H9 (cell line): ENCODE measurements around the gene PCGF3. TPM values are rescaled to one million over a fixed set of nuclear protein-coding genes. Genes with fewer than 3 reads are reported as not detected.

Source experiments
- DNase-seq: peaks from one replicate; pipeline ENCODE4 v3.0.0-alpha.2; 2017
- H2AFZ ChIP-seq: one replicate; pipeline ENCODE4 v1.6.1; 2013; ENCODE audit warnings: mild to moderate bottlenecking, low read length, control low read depth, moderate library complexity
- H2AK5ac ChIP-seq: 2 replicates; pipeline ENCODE4 v1.6.1; 2013; ENCODE audit warnings: low read length, control low read depth, mixed read lengths; ENCODE audit not compliant: insufficient read length
- H2BK120ac ChIP-seq: one replicate; pipeline ENCODE4 v1.6.1; 2013; ENCODE audit warnings: low read depth, mild to moderate bottlenecking, low read length, control low read depth, inconsistent platforms; ENCODE audit not compliant: poor library complexity, severe bottlenecking
- H2BK12ac ChIP-seq: 2 replicates; pipeline ENCODE4 v1.6.1; 2013; ENCODE audit warnings: low read length, control low read depth, mixed read lengths, low read depth; ENCODE audit not compliant: insufficient read length
- H2BK15ac ChIP-seq: 2 replicates; pipeline ENCODE4 v1.6.1; 2013; ENCODE audit warnings: low read depth, low read length, control low read depth
- H2BK20ac ChIP-seq: one replicate; pipeline ENCODE4 v1.6.1; 2013; ENCODE audit warnings: low read depth, mild to moderate bottlenecking, low read length, control low read depth, inconsistent platforms; ENCODE audit not compliant: poor library complexity, severe bottlenecking
- H2BK5ac ChIP-seq: 2 replicates; pipeline ENCODE4 v1.6.1; 2013; ENCODE audit warnings: low read length, control low read depth, mixed read lengths; ENCODE audit not compliant: insufficient read length
- H3K14ac ChIP-seq: 2 replicates; pipeline ENCODE4 v1.6.1; 2013; ENCODE audit warnings: low read length, control low read depth; ENCODE audit not compliant: insufficient read depth
- H3K18ac ChIP-seq: 2 replicates; pipeline ENCODE4 v1.6.1; 2013; ENCODE audit warnings: low read depth, mild to moderate bottlenecking, mixed read lengths, low read length, control low read depth; ENCODE audit not compliant: insufficient read length
- H3K23ac ChIP-seq: 2 replicates; pipeline ENCODE4 v1.6.1; 2013; ENCODE audit warnings: low read length, control low read depth, mixed read lengths, low read depth; ENCODE audit not compliant: insufficient read length
- H3K23me2 ChIP-seq: 2 replicates; pipeline ENCODE4 v1.6.1; 2013; ENCODE audit warnings: low read depth, mild to moderate bottlenecking, mixed read lengths, low read length, control low read depth; ENCODE audit not compliant: insufficient read length, poor library complexity, severe bottlenecking
- H3K27ac ChIP-seq: 2 replicates; pipeline ENCODE4 v1.5.1; 2013; ENCODE audit warnings: low read length, control low read depth, mixed read lengths, low read depth; ENCODE audit not compliant: insufficient read length
- H3K27me3 ChIP-seq: 2 replicates; pipeline ENCODE4 v1.6.1; 2013; ENCODE audit warnings: low read length, control low read depth, inconsistent platforms; ENCODE audit not compliant: insufficient read depth
- H3K4ac ChIP-seq: 2 replicates; pipeline ENCODE4 v1.6.1; 2013; ENCODE audit warnings: low read depth, mild to moderate bottlenecking, control low read depth, inconsistent platforms, low read length, moderate library complexity
- H3K4me1 ChIP-seq: 2 replicates; pipeline ENCODE4 v1.6.1; 2013; ENCODE audit warnings: low read length, control low read depth, inconsistent platforms; ENCODE audit not compliant: insufficient read depth
- H3K4me2 ChIP-seq: 2 replicates; pipeline ENCODE4 v1.6.1; 2013; ENCODE audit warnings: low read length, control low read depth, mixed read lengths; ENCODE audit not compliant: insufficient read length, insufficient read depth
- H3K56ac ChIP-seq: 2 replicates; pipeline ENCODE4 v1.6.1; 2013; ENCODE audit warnings: low read depth, mild to moderate bottlenecking, mixed read lengths, low read length, control low read depth; ENCODE audit not compliant: insufficient read length
- H3K79me1 ChIP-seq: 2 replicates; pipeline ENCODE4 v1.6.1; 2013; ENCODE audit warnings: low read depth, mild to moderate bottlenecking, moderate library complexity, low read length, control low read depth, inconsistent platforms; ENCODE audit not compliant: insufficient read depth, poor library complexity, severe bottlenecking
- H3K79me2 ChIP-seq: 2 replicates; pipeline ENCODE4 v1.6.1; 2013; ENCODE audit warnings: low read length, control low read depth, inconsistent platforms; ENCODE audit not compliant: insufficient read depth
- H3K9ac ChIP-seq: 2 replicates; pipeline ENCODE4 v1.6.1; 2013; ENCODE audit warnings: low read length, control low read depth, mixed read lengths; ENCODE audit not compliant: insufficient read length; ENCODE audit errors: extremely low read depth
- H3K9me3 ChIP-seq: one replicate; pipeline ENCODE4 v1.6.1; 2013; ENCODE audit warnings: low read depth, low read length, inconsistent platforms; ENCODE audit not compliant: control insufficient read depth
- H3T11ph ChIP-seq: one replicate; pipeline ENCODE4 v1.6.1; 2013; ENCODE audit warnings: mild to moderate bottlenecking, low read length, control low read depth, inconsistent platforms
- H4K20me1 ChIP-seq: one replicate; pipeline ENCODE4 v1.6.1; 2013; ENCODE audit not compliant: control insufficient read depth, insufficient read length, insufficient read depth
- H4K5ac ChIP-seq: 2 replicates; pipeline ENCODE4 v1.6.1; 2013; ENCODE audit warnings: low read depth, mild to moderate bottlenecking, mixed read lengths, low read length, control low read depth; ENCODE audit not compliant: insufficient read length
- H4K8ac ChIP-seq: replicated peaks from 2 replicates; pipeline ENCODE4 v1.6.1; 2013; ENCODE audit warnings: low read length, control low read depth, mixed read lengths, low read depth; ENCODE audit not compliant: insufficient read length
- H4K91ac ChIP-seq: 2 replicates; pipeline ENCODE4 v1.6.1; 2013; ENCODE audit warnings: low read depth, mild to moderate bottlenecking, moderate library complexity, mixed read lengths, low read length, control low read depth; ENCODE audit not compliant: insufficient read length
- H3K27ac Mint-ChIP-seq, 3 experiments: 2 replicates in 2 of 3; 3 replicates in 1 of 3; pipeline ENCODE4 v1.8.0; 2020 to 2021; ENCODE audit warnings: mixed read lengths in 3 of 3, mild to moderate bottlenecking in 1 of 3, moderate library complexity in 1 of 3
- H3K27me3 Mint-ChIP-seq: 2 replicates; pipeline ENCODE4 v1.8.0; 2021; ENCODE audit warnings: low read depth, mild to moderate bottlenecking, moderate library complexity, mixed read lengths
- H3K36me3 Mint-ChIP-seq, 3 experiments: 2 replicates in 2 of 3; 3 replicates in 1 of 3; pipeline ENCODE4 v1.8.0; 2020 to 2021; ENCODE audit warnings: low read depth in 3 of 3, mixed read lengths in 3 of 3; ENCODE audit not compliant: insufficient read depth in 1 of 3
- H3K4me1 Mint-ChIP-seq, 2 experiments: 2 replicates each; pipeline ENCODE4 v1.8.0; 2020; ENCODE audit warnings: mixed read lengths in 2 of 2
- H3K4me3 Mint-ChIP-seq, 2 experiments: 2 replicates in 1 of 2; 3 replicates in 1 of 2; pipeline ENCODE4 v1.8.0; 2020 to 2021; ENCODE audit warnings: mild to moderate bottlenecking in 2 of 2, mixed read lengths in 2 of 2, moderate library complexity in 1 of 2
- H3K9me3 Mint-ChIP-seq, 2 experiments: 2 replicates in 1 of 2; 3 replicates in 1 of 2; pipeline ENCODE4 v1.8.0; 2020; ENCODE audit warnings: mild to moderate bottlenecking in 2 of 2, mixed read lengths in 2 of 2, moderate library complexity in 1 of 2
- WGBS: extraction: QIAGEN DNeasy Blood & Tissue Kit; methylation state at CpG from one replicate; pipeline ENCODE4 v1.1.7; 2013; ENCODE audit warnings: missing lambda C conversion rate, low lambda C conversion rate, mixed read lengths; ENCODE audit not compliant: insufficient read length; ENCODE audit errors: extremely low coverage; 5-methylcytosine and 5-hydroxymethylcytosine counted together
- total RNA-seq: library from RNA; stranded (reverse); gene quantifications from 2 replicates; pipeline ENCODE4 v1.2.1, GENCODE V29; 2021
- TF ChIP-seq, protein P1 (sequence below): fragments of 200-600 bp; sonication (generic); conservative IDR thresholded peaks from 3 replicates; pipeline ENCODE4 v1.8.0; 2021; ENCODE audit warnings: antibody characterized with exemption, mild to moderate bottlenecking

The PCGF3 gene
- total RNA-seq, 1 experiment from 2014 or later = 43.1 TPM

DNA sequence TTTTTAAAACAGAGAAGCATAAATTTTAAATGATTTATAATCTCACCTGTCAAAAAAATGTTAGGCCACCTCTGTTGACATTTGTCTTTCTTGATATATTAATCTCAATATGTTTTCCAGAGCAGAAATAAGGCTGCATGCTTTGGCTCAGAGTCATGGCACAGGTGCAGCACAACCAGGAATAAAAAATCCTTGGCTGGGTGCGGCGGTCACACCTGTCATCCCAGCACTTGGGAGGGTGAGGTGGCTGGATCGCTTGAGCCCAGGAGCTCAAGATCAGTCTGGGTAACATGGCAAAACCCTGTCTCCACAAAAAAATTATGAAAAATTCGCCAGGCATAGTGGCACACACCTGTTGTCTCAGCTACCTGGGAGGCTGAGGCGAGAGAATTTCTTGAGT, 102.2 kb downstream of the PCGF3 start:
- Histone ChIP-seq H2BK15ac (no peak overlapping the region), H3K4me1 (no peaks in the 10 kb centered on the region), H3K14ac (no peak overlapping the region), H2BK12ac (no peak overlapping the region), H4K5ac (no peak overlapping the region), H3K27me3 (peaks cover 18% of the 10 kb centered on the region), H3K4ac (no peak overlapping the region), H3K18ac (no peak overlapping the region), H3K9me3 (no peaks in the 10 kb centered on the region), H3K4me2 (no peak overlapping the region), H4K8ac (no peak overlapping the region), H2BK120ac (no peak overlapping the region), H4K91ac (no peak overlapping the region), H3K79me1 (no peaks in the 10 kb centered on the region), H3K27ac (no peak overlapping the region), H2BK5ac (no peak overlapping the region), H2AK5ac (no peak overlapping the region), H4K20me1 (no peaks in the 10 kb centered on the region), H2BK20ac (no peak overlapping the region), H3K23ac (no peak overlapping the region), H3K56ac (no peak overlapping the region), H3K9ac (no peak overlapping the region), H3K23me2 (no peaks in the 10 kb centered on the region), H2AFZ (no peak overlapping the region), H3K79me2 (no peaks in the 10 kb centered on the region), H3T11ph (no peak overlapping the region)
- TF ChIP-seq, protein P1, sequence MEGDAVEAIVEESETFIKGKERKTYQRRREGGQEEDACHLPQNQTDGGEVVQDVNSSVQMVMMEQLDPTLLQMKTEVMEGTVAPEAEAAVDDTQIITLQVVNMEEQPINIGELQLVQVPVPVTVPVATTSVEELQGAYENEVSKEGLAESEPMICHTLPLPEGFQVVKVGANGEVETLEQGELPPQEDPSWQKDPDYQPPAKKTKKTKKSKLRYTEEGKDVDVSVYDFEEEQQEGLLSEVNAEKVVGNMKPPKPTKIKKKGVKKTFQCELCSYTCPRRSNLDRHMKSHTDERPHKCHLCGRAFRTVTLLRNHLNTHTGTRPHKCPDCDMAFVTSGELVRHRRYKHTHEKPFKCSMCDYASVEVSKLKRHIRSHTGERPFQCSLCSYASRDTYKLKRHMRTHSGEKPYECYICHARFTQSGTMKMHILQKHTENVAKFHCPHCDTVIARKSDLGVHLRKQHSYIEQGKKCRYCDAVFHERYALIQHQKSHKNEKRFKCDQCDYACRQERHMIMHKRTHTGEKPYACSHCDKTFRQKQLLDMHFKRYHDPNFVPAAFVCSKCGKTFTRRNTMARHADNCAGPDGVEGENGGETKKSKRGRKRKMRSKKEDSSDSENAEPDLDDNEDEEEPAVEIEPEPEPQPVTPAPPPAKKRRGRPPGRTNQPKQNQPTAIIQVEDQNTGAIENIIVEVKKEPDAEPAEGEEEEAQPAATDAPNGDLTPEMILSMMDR = no peak
- Mint-ChIP-seq H3K4me3 (no peak overlapping the region), H3K4me1 (no peaks in the 10 kb centered on the region), H3K36me3 (no peaks in the 10 kb centered on the region; a peak in 1 of 7 replicates), H3K9me3 (peaks cover 4 to 9% of the 10 kb centered on the region in 2 experiments), H3K27me3 (peaks cover 100% of the 10 kb centered on the region), H3K27ac (no peak overlapping the region)
- WGBS = no CpG with 5 or more reads among the region's 5 CpGs
- DNase-seq = no peak
